Activated CD8-positive, alpha-beta T cell treated with anti-CD3 and anti-CD28 coated beads, Interleukin-2, amount 10 ng/mL, durations not matched to agents 7 days and 5 days (primary cell): ENCODE data around the gene WFIKKN1. TPM values are rescaled to one million over a fixed set of nuclear protein-coding genes. Genes with fewer than 3 reads are reported as not detected.
"Not testable (repeated sequence)": the region's sequence is repeated elsewhere in the genome, so short reads cannot be mapped to it uniquely, and the experiment has no call there.

Source experiments
- ATAC-seq: fragments of 150-1000 bp; cut with Tn5 transposase; one replicate; pipeline ENCODE4 v1.10.0; 2021; ENCODE audit warnings: moderate library complexity
- CTCF ChIA-PET: fragments of 350-600 bp; sonication (Branson Sonifier 250); formaldehyde crosslinking; loops from one replicate; lab custom pipeline; 2021; ENCODE audit warnings: antibody characterized with exemption; lab: Charles Lee
- POLR2A ChIA-PET: fragments of 350-600 bp; sonication (Branson Sonifier 250); formaldehyde crosslinking; loops from one replicate; lab custom pipeline; 2021; ENCODE audit warnings: antibody characterized with exemption; lab: Charles Lee
- DNase-seq: peaks from one replicate; pipeline ENCODE4 v3.0.0-alpha.2; 2020
- H3K27ac Mint-ChIP-seq: one replicate; pipeline ENCODE4 v1.8.0; 2021; ENCODE audit warnings: mild to moderate bottlenecking, mixed read lengths
- H3K27me3 Mint-ChIP-seq: one replicate; pipeline ENCODE4 v1.8.0; 2021; ENCODE audit warnings: low read depth, mixed read lengths
- H3K36me3 Mint-ChIP-seq: one replicate; pipeline ENCODE4 v1.8.0; 2021; ENCODE audit warnings: low read depth, mixed read lengths
- H3K4me1 Mint-ChIP-seq: one replicate; pipeline ENCODE4 v1.8.0; 2021; ENCODE audit warnings: low read depth, mixed read lengths
- H3K4me3 Mint-ChIP-seq: one replicate; pipeline ENCODE4 v1.8.0; 2021; ENCODE audit warnings: mild to moderate bottlenecking, mixed read lengths
- H3K9me3 Mint-ChIP-seq: one replicate; pipeline ENCODE4 v1.8.0; 2022; ENCODE audit warnings: mixed read lengths; ENCODE audit not compliant: insufficient read depth
- total RNA-seq, 2 experiments: library from RNA; stranded (reverse); gene quantifications; one replicate each; pipeline ENCODE4 v1.2.3, GENCODE V29; 2021

Gene WFIKKN1
- total RNA-seq, 2 experiments from 2014 or later = 0.47 to 0.68 TPM

DNA sequence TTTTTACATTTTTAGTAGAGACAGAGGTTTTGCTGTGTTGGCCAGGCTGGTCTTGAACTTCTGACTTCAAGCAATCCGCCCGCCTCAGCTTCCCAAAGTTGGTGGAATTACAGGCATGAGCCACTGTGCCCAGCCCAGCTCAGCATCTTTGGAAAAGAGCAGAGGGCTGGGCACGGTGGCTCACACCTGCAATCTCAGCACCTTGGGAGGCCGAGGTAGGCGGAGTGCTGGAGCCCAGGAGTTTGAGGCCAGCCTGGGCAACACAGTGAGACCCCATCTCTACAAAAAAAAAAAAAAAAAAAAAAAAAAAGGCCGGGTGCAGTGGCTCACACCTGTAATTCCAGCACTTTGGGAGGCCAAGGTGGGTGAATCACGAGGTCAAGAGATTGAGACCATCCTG lies 33.1 kb upstream of the WFIKKN1 start:
- DNase-seq, ATAC-seq, H3K27me3 Mint-ChIP-seq, H3K36me3 Mint-ChIP-seq, H3K9me3 Mint-ChIP-seq, POLR2A ChIA-PET, H3K4me3 Mint-ChIP-seq, H3K27ac Mint-ChIP-seq: not testable (repeated sequence)
- H3K4me1 Mint-ChIP-seq = peaks cover 10% of the 10 kb centered on the region
- CTCF ChIA-PET = interaction anchor here (1.8 kb wide), 1 partner anchor 19 kb away, joined by 6 read pairs; no protein-coding TSS in a partner anchor

GRCh38 chr16:598823-599739 lies 31.7 kb upstream of the WFIKKN1 start:
- ChIA-PET CTCF (interaction anchor here (1.8 kb wide), 1 partner anchor 20 kb away, joined by 6 read pairs; no protein-coding TSS in a partner anchor), POLR2A (no interaction called here)
- DNase-seq = no peak
- H3K36me3 Mint-ChIP-seq = peaks cover 9% of the 10 kb centered on the region
- no peaks in the 10 kb centered on the region for H3K9me3 Mint-ChIP-seq
- H3K27ac Mint-ChIP-seq = no peak overlapping the region
- H3K4me3 Mint-ChIP-seq = no peak overlapping the region
- no peaks in the 10 kb centered on the region for H3K27me3 Mint-ChIP-seq
- ATAC-seq = no peak
- H3K4me1 Mint-ChIP-seq = peaks cover 2% of the 10 kb centered on the region

- H3K4me3 Mint-ChIP-seq = no peak overlapping the region
- H3K27me3 Mint-ChIP-seq = no peaks in the 10 kb centered on the region
- no peak overlapping the region for H3K27ac Mint-ChIP-seq
- no peaks in the 10 kb centered on the region for H3K9me3 Mint-ChIP-seq
- DNase-seq (no peak), ATAC-seq (no peak)
- CTCF ChIA-PET = interaction anchor here (0.9 to 2.0 kb wide), 4 partner anchors 9 to 218 kb away, joined by 3 to 5 read pairs (median 3); partner anchors contain the start of gene METTL26
- peaks cover 2% of the 10 kb centered on the region for H3K4me1 Mint-ChIP-seq
- POLR2A ChIA-PET = interaction anchor here (0.6 kb wide), 1 partner anchor 47 kb away, joined by 3 read pairs; no protein-coding TSS in a partner anchor
- peaks cover 11% of the 10 kb centered on the region for H3K36me3 Mint-ChIP-seq
Measured at GRCh38 chr16:600781-601180, 30.0 kb upstream of the WFIKKN1 start.

- no peak for DNase-seq
- Mint-ChIP-seq H3K27me3 (no peaks in the 10 kb centered on the region), H3K4me3 (no peak overlapping the region), H3K36me3 (peaks cover 4% of the 10 kb centered on the region), H3K27ac (no peak overlapping the region), H3K9me3 (no peaks in the 10 kb centered on the region), H3K4me1 (peaks cover 2% of the 10 kb centered on the region)
- no peak for ATAC-seq
- POLR2A ChIA-PET = no interaction called here
- CTCF ChIA-PET = no interaction called here
Measured at GRCh38 chr16:603933-604332, 26.9 kb upstream of the WFIKKN1 start.

- Mint-ChIP-seq H3K4me1 (peaks cover 7% of the 10 kb centered on the region), H3K4me3 (no peak overlapping the region), H3K27ac (no peak overlapping the region), H3K27me3 (no peaks in the 10 kb centered on the region), H3K36me3 (peaks cover 2% of the 10 kb centered on the region), H3K9me3 (no peaks in the 10 kb centered on the region)
- POLR2A ChIA-PET = no interaction called here
- no peak for ATAC-seq
- no peak for DNase-seq
- CTCF ChIA-PET = no interaction called here
Measured at GRCh38 chr16:606656-607307, 24.0 kb upstream of the WFIKKN1 start.

DNA sequence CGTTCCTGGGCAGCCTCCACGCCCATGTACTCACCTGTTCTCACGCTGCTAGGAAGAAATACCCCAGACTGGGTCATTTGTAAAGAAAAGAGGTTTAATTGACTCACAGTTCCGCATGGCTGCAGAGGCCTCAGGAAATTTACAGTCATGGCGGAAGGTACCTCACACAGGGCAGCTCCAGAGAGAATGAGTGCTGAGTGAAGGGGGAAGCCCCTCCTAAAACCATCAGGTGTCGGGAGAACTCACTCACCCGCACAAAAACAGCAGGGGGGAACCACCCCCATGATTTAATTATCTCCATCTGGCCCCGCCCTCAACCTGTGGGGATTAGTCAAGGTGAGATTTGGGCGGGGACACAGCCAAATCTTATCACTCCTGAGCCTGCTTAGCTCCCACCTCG lies 22.8 kb upstream of the WFIKKN1 start:
- Mint-ChIP-seq H3K27ac (no peak overlapping the region), H3K4me1 (peaks cover 4% of the 10 kb centered on the region), H3K4me3 (no peak overlapping the region), H3K9me3 (no peaks in the 10 kb centered on the region), H3K36me3 (peaks cover 2% of the 10 kb centered on the region), H3K27me3 (no peaks in the 10 kb centered on the region)
- DNase-seq = no peak
- ChIA-PET POLR2A (no interaction called here), CTCF (interaction anchor here (0.9 kb wide), 1 partner anchor 29 kb away, joined by 3 read pairs; no protein-coding TSS in a partner anchor)
- ATAC-seq = no peak

GRCh38 chr16:609316-609715 lies 21.5 kb upstream of the WFIKKN1 start:
- ATAC-seq (no peak), DNase-seq (no peak)
- ChIA-PET CTCF (interaction anchor here (1.4 kb wide), 1 partner anchor 8 kb away, joined by 5 read pairs; no protein-coding TSS in a partner anchor), POLR2A (interaction anchor here (1.1 kb wide), 1 partner anchor 19 kb away, joined by 3 read pairs; no protein-coding TSS in a partner anchor)
- Mint-ChIP-seq H3K27me3 (no peaks in the 10 kb centered on the region), H3K4me3 (no peak overlapping the region), H3K9me3 (no peaks in the 10 kb centered on the region), H3K27ac (no peak overlapping the region), H3K36me3 (peaks cover 2% of the 10 kb centered on the region), H3K4me1 (peaks cover 4% of the 10 kb centered on the region)

DNA sequence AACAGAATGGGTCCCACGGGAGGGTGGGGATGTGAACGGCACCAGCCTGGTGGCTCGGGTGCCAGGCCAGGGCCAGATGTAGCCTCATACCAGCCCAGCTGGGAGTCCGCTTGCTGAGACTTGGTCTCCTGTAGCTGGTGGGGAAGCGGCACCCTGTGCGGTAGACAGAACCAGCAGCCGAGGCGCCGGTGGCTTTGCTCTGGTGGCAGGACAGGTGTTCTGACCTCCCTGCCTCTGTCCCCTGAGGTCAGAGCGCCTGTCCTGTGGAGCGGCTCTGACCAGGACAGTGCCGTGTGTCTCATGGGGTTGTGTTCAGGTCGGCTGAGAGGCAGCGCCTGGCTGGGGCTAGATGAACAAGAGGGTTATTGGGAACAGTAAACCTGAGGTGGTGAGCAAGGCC lies 20.8 kb upstream of the WFIKKN1 start:
- DNase-seq (no peak), ATAC-seq (no peak)
- ChIA-PET CTCF (interaction anchor here (1.4 kb wide), 1 partner anchor 9 kb away, joined by 5 read pairs; no protein-coding TSS in a partner anchor), POLR2A (interaction anchor here (1.1 kb wide), 1 partner anchor 19 kb away, joined by 3 read pairs; no protein-coding TSS in a partner anchor)
- H3K27me3 Mint-ChIP-seq = no peaks in the 10 kb centered on the region
- H3K4me1 Mint-ChIP-seq = peaks cover 4% of the 10 kb centered on the region
- H3K4me3 Mint-ChIP-seq = no peak overlapping the region
- no peaks in the 10 kb centered on the region for H3K9me3 Mint-ChIP-seq
- H3K27ac Mint-ChIP-seq = no peak overlapping the region
- peaks cover 2% of the 10 kb centered on the region for H3K36me3 Mint-ChIP-seq

DNA sequence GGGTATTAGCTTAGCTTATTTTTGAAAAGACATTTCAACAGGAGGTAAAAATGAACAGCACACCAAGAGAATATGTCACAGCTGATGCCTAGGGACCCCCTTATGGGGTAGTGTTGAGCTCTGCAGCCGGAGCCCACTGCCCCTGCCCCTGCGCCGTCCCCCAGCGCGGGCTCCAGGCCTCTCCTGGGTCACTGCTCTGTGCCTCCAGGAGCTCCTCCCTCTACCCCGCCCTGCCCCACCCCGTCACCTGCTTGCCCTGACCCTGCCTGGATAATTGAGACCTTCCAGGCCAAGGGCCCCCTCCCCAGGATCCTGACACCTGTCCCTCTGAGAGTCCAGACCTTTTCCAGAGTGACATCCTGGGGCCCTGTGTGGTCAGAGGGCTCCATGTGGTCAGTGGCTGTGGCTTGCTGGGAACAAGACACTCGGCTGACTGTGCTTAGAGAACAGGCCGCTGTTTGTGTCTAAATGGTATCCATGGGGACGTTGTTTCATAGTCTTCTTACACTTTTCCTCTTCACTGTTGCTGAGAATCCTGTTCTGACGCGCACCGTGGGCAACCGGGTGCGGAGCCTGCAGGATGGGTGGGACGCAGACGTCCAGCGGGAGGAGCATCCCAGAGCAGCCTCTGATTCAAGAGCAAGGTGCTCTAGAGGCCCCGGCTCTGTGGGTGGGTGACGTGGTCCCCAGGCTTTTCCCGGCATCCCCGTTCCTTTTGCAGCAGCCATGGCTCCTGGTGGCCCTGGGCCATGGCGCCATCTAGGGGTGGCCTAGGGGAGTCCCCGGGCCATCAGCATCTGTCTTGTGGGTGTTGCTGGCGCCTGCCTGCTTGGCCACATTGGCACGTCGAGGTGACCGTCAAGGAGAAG lies 20.0 kb upstream of the WFIKKN1 start:
- Mint-ChIP-seq H3K4me3 (no peak overlapping the region), H3K27me3 (no peaks in the 10 kb centered on the region), H3K4me1 (peaks cover 4% of the 10 kb centered on the region), H3K36me3 (no peaks in the 10 kb centered on the region), H3K27ac (no peak overlapping the region), H3K9me3 (no peaks in the 10 kb centered on the region)
- ChIA-PET POLR2A (interaction anchor here (1.1 kb wide), 1 partner anchor 20 kb away, joined by 3 read pairs; no protein-coding TSS in a partner anchor), CTCF (interaction anchor here (1.4 kb wide), 1 partner anchor 10 kb away, joined by 5 read pairs; no protein-coding TSS in a partner anchor)
- ATAC-seq (no peak), DNase-seq (peak; percentile 47)

DNA sequence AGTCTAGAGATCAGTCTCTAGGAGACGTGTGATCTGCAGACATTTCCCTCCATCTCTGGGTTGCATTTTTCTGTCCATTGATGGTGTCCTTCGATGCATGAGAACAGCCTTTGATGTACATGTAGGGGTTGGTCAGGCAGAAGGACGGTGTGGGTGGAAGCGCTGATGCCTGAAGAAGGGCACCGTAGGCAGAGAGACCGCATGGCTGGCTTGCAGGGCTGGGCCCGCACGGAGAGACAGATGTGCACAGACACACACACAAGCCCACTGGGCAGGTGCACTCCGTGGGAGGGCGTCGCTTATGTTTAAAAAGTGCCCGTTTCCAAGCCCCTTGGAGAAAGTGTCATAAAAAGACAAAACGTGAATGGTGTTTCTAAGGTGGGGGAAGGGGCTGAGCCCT lies 15.7 kb upstream of the WFIKKN1 start:
- DNase-seq = no peak
- CTCF ChIA-PET = no interaction called here
- Mint-ChIP-seq H3K36me3 (no peaks in the 10 kb centered on the region), H3K4me3 (no peak overlapping the region), H3K27ac (no peak overlapping the region), H3K27me3 (no peaks in the 10 kb centered on the region), H3K4me1 (peaks cover 4% of the 10 kb centered on the region), H3K9me3 (no peaks in the 10 kb centered on the region)
- POLR2A ChIA-PET = no interaction called here
- ATAC-seq = no peak
